HepG2 (cell line): ENCODE data around the gene FAM149A. TPM values are rescaled to one million over a fixed set of nuclear protein-coding genes. Genes with fewer than 3 reads are reported as not detected.

ENCODE experiments used
- ATAC-seq: fragments of 200-7000 bp; cut with Tn5 transposase; 3 replicates; pipeline ENCODE4 v1.9.1; 2020; ENCODE audit warnings: mild to moderate bottlenecking, moderate library complexity
- BruUV-seq: library from RNA; stranded (reverse); fragments of 400-500 nt; replicated peaks from 2 replicates; lab custom pipeline; 2021; lab: Mats Ljungman, UMichigan
- CTCF ChIA-PET: fragments of 300-600 bp; formaldehyde crosslinking; extraction: SDS; loops from one replicate; lab custom pipeline; 2021; ENCODE audit warnings: low total read pairs, inconsistent platforms, low intra/inter-chr PET ratio; lab: Yijun Ruan, JAX
- POLR2A ChIA-PET: fragments of 350-600 bp; sonication (Branson Sonifier 250); formaldehyde crosslinking; loops from one replicate; lab custom pipeline; 2020; ENCODE audit warnings: antibody characterized with exemption, inconsistent platforms; lab: Yijun Ruan, JAX
- DNase-seq: peaks from one replicate; pipeline ENCODE4 v3.0.0-alpha.2; 2015; ENCODE audit warnings: low spot score
- FAIRE-seq: peaks from 3 replicates; lab custom pipeline; 2011; peaks lifted over from hg19 to GRCh38; lab: Jason Lieb, UNC
- H2AFZ ChIP-seq: one replicate; pipeline ENCODE4 v1.6.1; 2011; ENCODE audit warnings: low read length, inconsistent platforms
- H3K27ac ChIP-seq: fragments of 300-600 bp; 3 replicates; pipeline ENCODE4 v1.8.0; 2011; ENCODE audit warnings: mixed run types, mild to moderate bottlenecking, mixed read lengths, low read length, inconsistent platforms; ENCODE audit not compliant: insufficient read depth; ENCODE audit errors: extremely low read length
- H3K27me3 ChIP-seq, 2 experiments: fragments of 200-600 bp in 1 of 2; 2 replicates in 1 of 2; 3 replicates in 1 of 2; pipeline versions ENCODE4 v1.6.0 to v1.8.0; 2011; ENCODE audit warnings: low read length in 2 of 2, mild to moderate bottlenecking in 2 of 2, moderate library complexity in 2 of 2, inconsistent platforms in 1 of 2; ENCODE audit not compliant: insufficient read depth in 2 of 2, control insufficient read depth in 1 of 2
- H3K36me3 ChIP-seq, 2 experiments: fragments of 200-600 bp in 1 of 2; replicated peaks in 1 of 2; 2 replicates in 1 of 2; 3 replicates in 1 of 2; pipeline versions ENCODE4 v1.5.1 to v1.8.0; 2011; ENCODE audit warnings: low read length in 2 of 2, inconsistent platforms in 1 of 2; ENCODE audit not compliant: insufficient read depth in 2 of 2, control insufficient read depth in 1 of 2
- H3K4me1 ChIP-seq: 2 replicates; pipeline ENCODE4 v1.5.1; 2012; ENCODE audit warnings: low read length, inconsistent platforms; ENCODE audit not compliant: insufficient read depth
- H3K4me2 ChIP-seq: 2 replicates; pipeline ENCODE4 v1.6.0; 2011; ENCODE audit warnings: low read depth, low read length, inconsistent platforms
- H3K4me3 ChIP-seq, 3 experiments: fragments of 200-600 bp in 1 of 3; sonication (generic), shearing (Covaris generic) in 1 of 3; replicated peaks in 1 of 3; 2 replicates each; pipeline ENCODE4 v1.5.1; 2011 to 2016; ENCODE audit warnings: low read length in 3 of 3, inconsistent platforms in 2 of 3, low read depth in 2 of 3, mild to moderate bottlenecking in 2 of 3, control low read depth in 1 of 3, mixed read lengths in 1 of 3; ENCODE audit not compliant: insufficient read depth in 1 of 3
- H3K79me2 ChIP-seq: one replicate; pipeline ENCODE4 v1.6.1; 2011; ENCODE audit warnings: low read length, inconsistent platforms; ENCODE audit not compliant: insufficient read depth
- H3K9ac ChIP-seq: 2 replicates; pipeline ENCODE4 v1.6.0; 2011; ENCODE audit warnings: mild to moderate bottlenecking, low read depth, low read length, inconsistent platforms; ENCODE audit not compliant: insufficient read depth
- H3K9me3 ChIP-seq: 2 replicates; pipeline ENCODE4 v1.5.1; 2012; ENCODE audit warnings: mild to moderate bottlenecking, low read length
- H4K20me1 ChIP-seq: 2 replicates; pipeline ENCODE4 v1.6.0; 2011; ENCODE audit warnings: inconsistent platforms, mild to moderate bottlenecking, low read length, moderate library complexity; ENCODE audit not compliant: insufficient read depth
- DPF2 ChIP-seq: sonication (generic); formaldehyde crosslinking; IDR thresholded peaks from 2 replicates; pipeline ENCODE4 v1.4.0; 2020; ENCODE audit warnings: mild to moderate bottlenecking, low read depth, missing genetic modification reagents, borderline replicate concordance
- GATA4 ChIP-seq: sonication (generic); IDR thresholded peaks from 2 replicates; pipeline ENCODE4 v1.6.1; 2016; ENCODE audit warnings: antibody characterized with exemption, low read depth, borderline replicate concordance
- HDAC6 ChIP-seq: fragments of 200-600 bp; sonication (generic); IDR thresholded peaks from 2 replicates; pipeline ENCODE4 v1.7.0; 2017; ENCODE audit warnings: mild to moderate bottlenecking, antibody characterized with exemption, low read length, low read depth
- IRF2 ChIP-seq: IDR thresholded peaks from 2 replicates; pipeline ENCODE4 v1.6.1; 2018; ENCODE audit warnings: missing genetic modification reagents, missing compliant biosample characterization
- NR2F1 ChIP-seq, 2 experiments: fragments of 450-650 bp in 1 of 2; formaldehyde crosslinking in 1 of 2; IDR thresholded peaks; 2 replicates each; pipeline versions ENCODE4 v1.5.0 to v1.6.1; 2016 to 2020; ENCODE audit warnings: mild to moderate bottlenecking in 1 of 2, missing compliant biosample characterization in 1 of 2, missing genetic modification reagents in 1 of 2, moderate library complexity in 1 of 2
- PTBP1 ChIP-seq: fragments of 200-400 bp; formaldehyde crosslinking; IDR thresholded peaks from 2 replicates; pipeline ENCODE4 v1.6.1; 2018; ENCODE audit warnings: low read length, low read depth; ENCODE audit not compliant: poor library complexity, severe bottlenecking
- RFX5 ChIP-seq: IDR thresholded peaks from 2 replicates; pipeline ENCODE4 v1.6.1; 2011; ENCODE audit warnings: low read depth, low read length, improper control_type of control experiment
- SIX1 ChIP-seq: sonication (generic); formaldehyde crosslinking; IDR thresholded peaks from 2 replicates; pipeline ENCODE4 v1.4.0; 2020; ENCODE audit warnings: missing genetic modification reagents, borderline replicate concordance
- ZNF225 ChIP-seq: sonication (generic); formaldehyde crosslinking; IDR thresholded peaks from 2 replicates; pipeline ENCODE4 v1.4.0; 2020; ENCODE audit warnings: mild to moderate bottlenecking, missing genetic modification reagents
- ZNF761 ChIP-seq: sonication (generic); formaldehyde crosslinking; conservative IDR thresholded peaks from 2 replicates; pipeline ENCODE4 v1.4.0; 2020; ENCODE audit warnings: mild to moderate bottlenecking, missing genetic modification reagents
- WGBS: methylation state at CpG from one replicate; pipeline ENCODE4 v1.1.6; 2017; ENCODE audit warnings: low lambda C conversion rate; 5-methylcytosine and 5-hydroxymethylcytosine counted together
- in situ Hi-C: cut with HindIII; loops from 2 replicates; pipeline ENCODE4 v1.10.0; 2017; ENCODE audit warnings: low pct_unique_long_range_greater_than_20kb; ENCODE audit not compliant: extremely low pct_ligation_motif_present
- intact Hi-C: fragments of 100-400 bp; cut with micrococcal nuclease; formaldehyde crosslinking; loops from one replicate; pipeline ENCODE4 v1.10.0; 2022; ENCODE audit not compliant: unreplicated experiment
- polyA plus RNA-seq, 8 experiments: library from polyadenylated mRNA; depleted of rRNA in 3 of 8; stranded (reverse) in 7 of 8; unstranded in 1 of 8; fragments of >200 nt; fragmentation: Illumina TruSeq in 4 of 8; extraction: Trizol in 4 of 8; gene quantifications; 2 replicates each; pipeline versions ENCODE4 v1.2.1 to v1.2.3, GENCODE V29; 2011 to 2016; ENCODE audit warnings: low read depth in 4 of 8, missing spikeins in 1 of 8, mixed read lengths in 1 of 8; ENCODE audit not compliant: insufficient read depth in 1 of 8
- total RNA-seq, 5 experiments: library from RNA; depleted of rRNA; stranded (reverse); fragments of >200 nt; fragmentation: Illumina TruSeq; extraction: Trizol; gene quantifications; 2 replicates each; pipeline ENCODE4 v1.2.3, GENCODE V29; 2016; ENCODE audit warnings: low read depth in 1 of 5
- TF ChIP-seq, protein P1 (sequence below): sonication (generic); formaldehyde crosslinking; IDR thresholded peaks from 2 replicates; pipeline ENCODE4 v1.5.1; 2020; ENCODE audit warnings: mild to moderate bottlenecking, missing genetic modification reagents
- TF ChIP-seq, protein P2 (sequence below): sonication (generic); formaldehyde crosslinking; IDR thresholded peaks from 2 replicates; pipeline ENCODE4 v1.4.0; 2020; ENCODE audit warnings: missing genetic modification reagents
- TF ChIP-seq, protein P3 (sequence below): sonication (generic); formaldehyde crosslinking; IDR thresholded peaks from 2 replicates; pipeline ENCODE4 v1.9.0; 2021; ENCODE audit warnings: missing genetic modification reagents, mild to moderate bottlenecking, borderline replicate concordance

FAM149A gene
- total and polyA plus RNA-seq, 2 of the 13 experiments (the other 11 are each of a cell fraction or from before 2014, with no cell fraction given), result not detected

DNA sequence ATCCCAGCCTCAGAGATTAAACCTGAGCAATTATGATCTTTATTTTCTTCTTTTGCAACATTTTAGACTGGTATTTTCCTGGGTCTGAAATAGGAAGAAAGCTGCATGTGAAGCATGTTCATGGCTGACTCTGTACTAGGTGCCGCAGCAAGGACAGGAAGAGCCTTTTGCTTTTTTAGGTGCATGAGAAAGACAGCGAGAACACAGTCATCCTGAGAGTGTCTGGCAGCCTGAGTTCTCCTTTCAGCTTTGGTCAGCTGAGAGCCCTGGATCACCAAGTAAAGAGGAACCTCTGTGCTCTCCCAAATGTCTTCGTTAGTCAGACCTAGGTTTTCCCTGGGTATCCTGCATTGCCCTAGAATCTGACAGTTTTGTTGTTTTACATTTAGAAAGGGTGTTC lies 29.8 kb downstream of the FAM149A start:
- in situ Hi-C loops, result no loop called here
- ChIA-PET POLR2A (no interaction called here), CTCF (no interaction called here)
- no peak overlapping the region for H3K4me3 ChIP-seq
- H4K20me1 ChIP-seq, result no peaks in the 10 kb centered on the region
- FAIRE-seq (no peak), ATAC-seq (no peak), DNase-seq (no peak)
- TF ChIP-seq NR2F1 (CRISPR knock-in tag; IDR thresholded peaks at IDR 0.05) (no peak), DPF2 (no peak), ZNF761 (CRISPR knock-in tag) (no peak), HDAC6 (no peak), GATA4 (no peak), RFX5 (no peak), PTBP1 (no peak), ZNF225 (CRISPR knock-in tag) (no peak), IRF2 (CRISPR knock-in tag) (no peak), SIX1 (CRISPR knock-in tag) (no peak)
- TF ChIP-seq, protein P1, sequence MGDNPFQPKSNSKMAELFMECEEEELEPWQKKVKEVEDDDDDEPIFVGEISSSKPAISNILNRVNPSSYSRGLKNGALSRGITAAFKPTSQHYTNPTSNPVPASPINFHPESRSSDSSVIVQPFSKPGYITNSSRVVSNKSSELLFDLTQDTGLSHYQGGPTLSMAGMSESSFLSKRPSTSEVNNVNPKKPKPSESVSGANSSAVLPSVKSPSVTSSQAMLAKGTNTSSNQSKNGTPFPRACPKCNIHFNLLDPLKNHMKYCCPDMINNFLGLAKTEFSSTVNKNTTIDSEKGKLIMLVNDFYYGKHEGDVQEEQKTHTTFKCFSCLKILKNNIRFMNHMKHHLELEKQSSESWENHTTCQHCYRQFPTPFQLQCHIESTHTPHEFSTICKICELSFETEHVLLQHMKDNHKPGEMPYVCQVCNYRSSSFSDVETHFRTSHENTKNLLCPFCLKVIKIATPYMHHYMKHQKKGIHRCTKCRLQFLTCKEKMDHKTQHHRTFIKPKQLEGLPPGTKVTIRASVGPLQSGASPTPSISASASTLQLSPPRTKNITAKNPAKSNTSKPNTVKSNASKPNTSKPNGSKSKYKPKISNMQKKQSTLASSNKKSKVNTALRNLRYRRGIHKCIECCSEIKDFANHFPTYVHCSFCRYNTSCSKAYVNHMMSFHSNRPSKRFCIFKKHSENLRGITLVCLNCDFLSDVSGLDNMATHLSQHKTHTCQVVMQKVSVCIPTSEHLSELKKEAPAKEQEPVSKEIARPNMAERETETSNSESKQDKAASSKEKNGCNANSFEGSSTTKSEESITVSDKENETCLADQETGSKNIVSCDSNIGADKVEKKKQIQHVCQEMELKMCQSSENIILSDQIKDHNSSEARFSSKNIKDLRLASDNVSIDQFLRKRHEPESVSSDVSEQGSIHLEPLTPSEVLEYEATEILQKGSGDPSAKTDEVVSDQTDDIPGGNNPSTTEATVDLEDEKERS, result no peak
- TF ChIP-seq, protein P2, sequence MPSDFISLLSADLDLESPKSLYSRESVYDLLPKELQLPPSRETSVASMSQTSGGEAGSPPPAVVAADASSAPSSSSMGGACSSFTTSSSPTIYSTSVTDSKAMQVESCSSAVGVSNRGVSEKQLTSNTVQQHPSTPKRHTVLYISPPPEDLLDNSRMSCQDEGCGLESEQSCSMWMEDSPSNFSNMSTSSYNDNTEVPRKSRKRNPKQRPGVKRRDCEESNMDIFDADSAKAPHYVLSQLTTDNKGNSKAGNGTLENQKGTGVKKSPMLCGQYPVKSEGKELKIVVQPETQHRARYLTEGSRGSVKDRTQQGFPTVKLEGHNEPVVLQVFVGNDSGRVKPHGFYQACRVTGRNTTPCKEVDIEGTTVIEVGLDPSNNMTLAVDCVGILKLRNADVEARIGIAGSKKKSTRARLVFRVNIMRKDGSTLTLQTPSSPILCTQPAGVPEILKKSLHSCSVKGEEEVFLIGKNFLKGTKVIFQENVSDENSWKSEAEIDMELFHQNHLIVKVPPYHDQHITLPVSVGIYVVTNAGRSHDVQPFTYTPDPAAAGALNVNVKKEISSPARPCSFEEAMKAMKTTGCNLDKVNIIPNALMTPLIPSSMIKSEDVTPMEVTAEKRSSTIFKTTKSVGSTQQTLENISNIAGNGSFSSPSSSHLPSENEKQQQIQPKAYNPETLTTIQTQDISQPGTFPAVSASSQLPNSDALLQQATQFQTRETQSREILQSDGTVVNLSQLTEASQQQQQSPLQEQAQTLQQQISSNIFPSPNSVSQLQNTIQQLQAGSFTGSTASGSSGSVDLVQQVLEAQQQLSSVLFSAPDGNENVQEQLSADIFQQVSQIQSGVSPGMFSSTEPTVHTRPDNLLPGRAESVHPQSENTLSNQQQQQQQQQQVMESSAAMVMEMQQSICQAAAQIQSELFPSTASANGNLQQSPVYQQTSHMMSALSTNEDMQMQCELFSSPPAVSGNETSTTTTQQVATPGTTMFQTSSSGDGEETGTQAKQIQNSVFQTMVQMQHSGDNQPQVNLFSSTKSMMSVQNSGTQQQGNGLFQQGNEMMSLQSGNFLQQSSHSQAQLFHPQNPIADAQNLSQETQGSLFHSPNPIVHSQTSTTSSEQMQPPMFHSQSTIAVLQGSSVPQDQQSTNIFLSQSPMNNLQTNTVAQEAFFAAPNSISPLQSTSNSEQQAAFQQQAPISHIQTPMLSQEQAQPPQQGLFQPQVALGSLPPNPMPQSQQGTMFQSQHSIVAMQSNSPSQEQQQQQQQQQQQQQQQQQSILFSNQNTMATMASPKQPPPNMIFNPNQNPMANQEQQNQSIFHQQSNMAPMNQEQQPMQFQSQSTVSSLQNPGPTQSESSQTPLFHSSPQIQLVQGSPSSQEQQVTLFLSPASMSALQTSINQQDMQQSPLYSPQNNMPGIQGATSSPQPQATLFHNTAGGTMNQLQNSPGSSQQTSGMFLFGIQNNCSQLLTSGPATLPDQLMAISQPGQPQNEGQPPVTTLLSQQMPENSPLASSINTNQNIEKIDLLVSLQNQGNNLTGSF (CRISPR knock-in tag), result no peak
- TF ChIP-seq, protein P3, sequence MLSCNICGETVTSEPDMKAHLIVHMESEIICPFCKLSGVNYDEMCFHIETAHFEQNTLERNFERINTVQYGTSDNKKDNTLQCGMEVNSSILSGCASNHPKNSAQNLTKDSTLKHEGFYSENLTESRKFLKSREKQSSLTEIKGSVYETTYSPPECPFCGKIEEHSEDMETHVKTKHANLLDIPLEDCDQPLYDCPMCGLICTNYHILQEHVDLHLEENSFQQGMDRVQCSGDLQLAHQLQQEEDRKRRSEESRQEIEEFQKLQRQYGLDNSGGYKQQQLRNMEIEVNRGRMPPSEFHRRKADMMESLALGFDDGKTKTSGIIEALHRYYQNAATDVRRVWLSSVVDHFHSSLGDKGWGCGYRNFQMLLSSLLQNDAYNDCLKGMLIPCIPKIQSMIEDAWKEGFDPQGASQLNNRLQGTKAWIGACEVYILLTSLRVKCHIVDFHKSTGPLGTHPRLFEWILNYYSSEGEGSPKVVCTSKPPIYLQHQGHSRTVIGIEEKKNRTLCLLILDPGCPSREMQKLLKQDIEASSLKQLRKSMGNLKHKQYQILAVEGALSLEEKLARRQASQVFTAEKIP (CRISPR knock-in tag), result no peak
- no peak overlapping the region for H3K9ac ChIP-seq
- 32% methylated on average over 3 of the region's 3 CpGs for WGBS
- no peaks in the 10 kb centered on the region for H3K4me1 ChIP-seq
- no peak overlapping the region for H3K4me2 ChIP-seq
- intact Hi-C loops, result loop anchor here (10.0 kb wide), 1 partner anchor 499 kb away; no protein-coding TSS in a partner anchor
- no TSS peak for BruUV-seq
- no peaks in the 10 kb centered on the region for H3K36me3 ChIP-seq
- no peaks in the 10 kb centered on the region for H3K79me2 ChIP-seq
- H3K27me3 ChIP-seq, result peaks cover 0 to 8% of the 10 kb centered on the region in 2 experiments; a peak in 1 of 5 replicates
- no peaks in the 10 kb centered on the region for H3K9me3 ChIP-seq
- no peak overlapping the region for H2AFZ ChIP-seq
- no peak overlapping the region for H3K27ac ChIP-seq
